ENCODE results near the gene SLC48A1. TPM values are rescaled to one million over a fixed set of nuclear protein-coding genes. Genes with fewer than 3 reads are reported as not detected.

Gene SLC48A1
- polyA plus RNA-seq, 1 donor (not counting 4 experiments of a cell fraction or from before 2014, with no cell fraction given), result 8.1 TPM

DNA sequence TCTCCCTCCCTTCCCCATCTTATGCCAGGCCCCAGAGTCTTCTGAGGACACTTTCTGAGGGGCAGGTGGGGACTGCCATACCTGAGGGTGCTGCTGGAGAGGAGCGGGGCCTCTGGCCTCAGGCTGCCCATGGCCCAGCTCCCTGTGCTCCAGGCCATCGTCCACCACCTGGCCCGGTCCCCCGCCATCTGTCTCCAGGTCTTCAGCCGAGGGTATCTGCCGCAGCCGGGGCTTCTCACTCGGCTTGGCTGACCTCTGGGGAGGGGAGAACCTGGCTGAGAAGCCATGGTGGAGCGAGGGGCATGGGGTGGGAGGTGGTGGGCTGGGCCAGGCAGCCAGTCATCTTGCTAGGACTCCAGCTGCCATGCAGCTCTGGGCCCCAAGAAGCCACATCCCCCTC lies 21.6 kb downstream of the SLC48A1 start:
- no peak overlapping the region for H3K4me2 ChIP-seq (ENCODE audit: control insufficient read depth, extremely low read depth, insufficient read depth, low read depth, low read length)
- H3K9me3 ChIP-seq (ENCODE audit: control insufficient read depth, low read depth, low read length), result no peaks in the 10 kb centered on the region
- no peaks in the 10 kb centered on the region for H3K27me3 ChIP-seq (ENCODE audit: control insufficient read depth, extremely low read depth, insufficient read depth, low read length)
- H2AFZ ChIP-seq (ENCODE audit: control insufficient read depth, low read length), result no peak overlapping the region
- H3K4me3 ChIP-seq (ENCODE audit: control insufficient read depth in 2 of 3, extremely low read depth in 1 of 3, insufficient read depth in 2 of 3, low read depth in 1 of 3, low read length in 3 of 3), result no peak overlapping the region
- dilution Hi-C loops (cut with MboI; ENCODE audit: extremely low pct_ligation_motif_present, low sequenced_read_pairs), result no loop called here
- no peaks in the 10 kb centered on the region for H3K9me1 ChIP-seq (ENCODE audit: control insufficient read depth, extremely low read depth, insufficient read depth, low read length)
- no peaks in the 10 kb centered on the region for H3K4me1 ChIP-seq (ENCODE audit: control insufficient read depth, extremely low read depth, insufficient read depth, low read length)
- no peak overlapping the region for H3K9ac ChIP-seq (ENCODE audit: control insufficient read depth, extremely low read depth, insufficient read depth, low read length)
- FAIRE-seq (no peak), DNase-seq (ENCODE audit: low read depth, low spot score) (no peak)
- no peak overlapping the region for H3K27ac ChIP-seq (ENCODE audit: control insufficient read depth, insufficient read depth, low read length)
- H4K20me1 ChIP-seq (ENCODE audit: control insufficient read depth, extremely low read depth, insufficient read depth, low read length), result peaks cover 6% of the 10 kb centered on the region
- H3K36me3 ChIP-seq (ENCODE audit: control insufficient read depth in 2 of 2, extremely low read depth in 1 of 2, insufficient read depth in 2 of 2, low read length in 2 of 2), result peaks cover 24 to 58% of the 10 kb centered on the region in 2 experiments
- H3K79me2 ChIP-seq (ENCODE audit: control insufficient read depth, insufficient read depth, low read length), result peaks cover 12% of the 10 kb centered on the region
- no peak for TF ChIP-seq EZH2 (IDR thresholded peaks at IDR 0.05; ENCODE audit: low read length)
- TF ChIP-seq, protein P1, sequence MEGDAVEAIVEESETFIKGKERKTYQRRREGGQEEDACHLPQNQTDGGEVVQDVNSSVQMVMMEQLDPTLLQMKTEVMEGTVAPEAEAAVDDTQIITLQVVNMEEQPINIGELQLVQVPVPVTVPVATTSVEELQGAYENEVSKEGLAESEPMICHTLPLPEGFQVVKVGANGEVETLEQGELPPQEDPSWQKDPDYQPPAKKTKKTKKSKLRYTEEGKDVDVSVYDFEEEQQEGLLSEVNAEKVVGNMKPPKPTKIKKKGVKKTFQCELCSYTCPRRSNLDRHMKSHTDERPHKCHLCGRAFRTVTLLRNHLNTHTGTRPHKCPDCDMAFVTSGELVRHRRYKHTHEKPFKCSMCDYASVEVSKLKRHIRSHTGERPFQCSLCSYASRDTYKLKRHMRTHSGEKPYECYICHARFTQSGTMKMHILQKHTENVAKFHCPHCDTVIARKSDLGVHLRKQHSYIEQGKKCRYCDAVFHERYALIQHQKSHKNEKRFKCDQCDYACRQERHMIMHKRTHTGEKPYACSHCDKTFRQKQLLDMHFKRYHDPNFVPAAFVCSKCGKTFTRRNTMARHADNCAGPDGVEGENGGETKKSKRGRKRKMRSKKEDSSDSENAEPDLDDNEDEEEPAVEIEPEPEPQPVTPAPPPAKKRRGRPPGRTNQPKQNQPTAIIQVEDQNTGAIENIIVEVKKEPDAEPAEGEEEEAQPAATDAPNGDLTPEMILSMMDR (optimal IDR thresholded peaks at IDR 0.05 in 1 of 3, IDR thresholded peaks at IDR 0.05 in 1 of 3, conservative IDR thresholded peaks at IDR 0.05 in 1 of 3; ENCODE audit: extremely low read depth in 1 of 3, insufficient read depth in 2 of 3, low read length in 3 of 3), result no peak

DNA sequence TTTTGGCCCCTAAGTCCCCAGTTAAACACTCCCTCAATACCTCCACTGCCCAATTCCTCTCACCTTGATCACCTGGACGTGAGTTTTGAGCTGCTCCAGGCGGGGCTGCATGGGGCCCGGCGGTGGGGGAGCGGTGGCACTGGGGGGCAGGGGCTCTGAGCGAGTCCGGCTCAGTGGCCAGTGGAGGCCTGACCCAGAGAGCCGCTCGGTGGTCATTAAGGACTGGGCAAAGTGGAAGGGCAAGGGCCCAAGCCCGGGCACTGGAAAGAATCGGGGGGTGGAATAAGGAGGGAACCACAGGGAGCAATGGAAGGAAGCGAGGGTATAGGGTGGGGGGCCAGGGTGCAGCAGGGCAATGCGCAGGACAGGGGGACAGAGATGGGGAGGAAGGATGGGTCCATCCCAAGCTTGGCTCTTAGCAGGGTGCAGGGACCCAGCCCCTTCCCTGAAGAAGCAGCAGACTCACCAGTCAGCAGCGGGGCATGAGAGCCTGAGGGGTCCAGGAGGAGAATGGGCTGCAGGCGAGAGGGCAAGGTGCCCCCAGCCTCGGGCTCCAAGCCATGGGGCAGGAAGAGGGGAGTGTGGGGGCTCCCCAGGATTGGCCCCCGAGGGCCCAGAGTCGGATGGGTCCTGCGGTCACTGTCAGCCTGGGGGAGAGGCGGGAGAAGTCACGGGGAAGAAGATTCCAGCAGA lies 22.2 kb downstream of the SLC48A1 start:
- Histone ChIP-seq H3K27me3 (ENCODE audit: control insufficient read depth, extremely low read depth, insufficient read depth, low read length) (no peaks in the 10 kb centered on the region), H3K4me1 (ENCODE audit: control insufficient read depth, extremely low read depth, insufficient read depth, low read length) (no peaks in the 10 kb centered on the region), H3K9ac (ENCODE audit: control insufficient read depth, extremely low read depth, insufficient read depth, low read length) (no peak overlapping the region), H3K4me3 (ENCODE audit: control insufficient read depth in 2 of 3, extremely low read depth in 1 of 3, insufficient read depth in 2 of 3, low read depth in 1 of 3, low read length in 3 of 3) (no peak overlapping the region), H3K27ac (ENCODE audit: control insufficient read depth, insufficient read depth, low read length) (no peak overlapping the region), H3K9me1 (ENCODE audit: control insufficient read depth, extremely low read depth, insufficient read depth, low read length) (no peaks in the 10 kb centered on the region), H3K9me3 (ENCODE audit: control insufficient read depth, low read depth, low read length) (no peaks in the 10 kb centered on the region), H4K20me1 (ENCODE audit: control insufficient read depth, extremely low read depth, insufficient read depth, low read length) (peaks cover 10% of the 10 kb centered on the region), H3K79me2 (ENCODE audit: control insufficient read depth, insufficient read depth, low read length) (peaks cover 18% of the 10 kb centered on the region), H2AFZ (ENCODE audit: control insufficient read depth, low read length) (no peak overlapping the region), H3K36me3 (ENCODE audit: control insufficient read depth in 2 of 2, extremely low read depth in 1 of 2, insufficient read depth in 2 of 2, low read length in 2 of 2) (peaks cover 19 to 54% of the 10 kb centered on the region in 2 experiments), H3K4me2 (ENCODE audit: control insufficient read depth, extremely low read depth, insufficient read depth, low read depth, low read length) (no peak overlapping the region)
- dilution Hi-C loops (cut with MboI; ENCODE audit: extremely low pct_ligation_motif_present, low sequenced_read_pairs), result no loop called here
- no peak for TF ChIP-seq EZH2 (IDR thresholded peaks at IDR 0.05; ENCODE audit: low read length)
- TF ChIP-seq, protein P1 (optimal IDR thresholded peaks at IDR 0.05 in 1 of 3, IDR thresholded peaks at IDR 0.05 in 1 of 3, conservative IDR thresholded peaks at IDR 0.05 in 1 of 3; ENCODE audit: extremely low read depth in 1 of 3, insufficient read depth in 2 of 3, low read length in 3 of 3), result no peak
- DNase-seq (ENCODE audit: low read depth, low spot score) (no peak), FAIRE-seq (no peak)
